Hypothalamus (tissue), 51 donors: ENCODE data around the gene CGB1.

ENCODE experiments used
- DNase-seq, 51 donors: peaks; one replicate each; lab custom pipeline; 2025; lab: John Stamatoyannopoulos, UW

Gene CGB1

DNA sequence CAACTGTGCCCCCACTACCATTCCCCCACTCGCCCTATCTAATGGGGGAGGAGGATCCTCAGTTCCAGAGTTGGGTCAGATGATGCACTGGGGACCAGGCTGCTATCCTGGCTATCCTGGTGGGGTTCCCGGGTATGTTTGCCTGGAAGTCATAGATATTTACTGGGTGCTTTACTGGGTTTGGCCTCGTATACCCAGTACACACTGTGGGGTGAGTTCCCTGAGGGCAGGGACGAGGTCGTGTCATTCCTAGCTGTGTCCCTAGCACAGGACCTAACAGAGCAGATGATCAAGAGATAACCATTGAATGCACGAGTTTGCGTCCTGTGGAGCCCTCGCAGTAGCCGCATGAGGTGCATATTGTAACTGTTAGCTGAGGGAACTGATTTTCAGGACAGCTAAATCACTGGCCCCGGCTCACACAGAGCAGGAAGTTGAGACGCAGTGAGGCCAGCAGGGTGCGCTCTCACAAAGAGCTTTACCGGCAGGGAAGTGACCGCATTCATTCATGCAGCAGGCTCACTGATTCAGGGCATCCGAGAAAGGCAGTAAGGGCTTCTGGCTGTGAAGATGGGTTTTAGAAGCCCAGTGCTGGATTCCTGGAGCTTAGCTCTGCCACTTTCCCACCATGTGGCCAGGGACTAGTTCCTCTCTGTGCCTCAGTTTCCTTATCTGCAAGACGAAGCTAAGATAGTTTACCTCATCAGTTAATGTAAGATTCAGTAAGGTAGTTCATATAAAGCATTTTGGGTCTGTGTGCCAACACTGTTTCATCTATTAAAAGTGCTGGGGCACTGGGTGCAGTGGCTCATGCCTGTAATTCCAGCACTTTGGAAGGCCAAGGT, 37.0 kb downstream of the CGB1 start:
- DNase-seq = peak in 9 of 51 donors; percentile 4 to 29 (median 11)

DNA sequence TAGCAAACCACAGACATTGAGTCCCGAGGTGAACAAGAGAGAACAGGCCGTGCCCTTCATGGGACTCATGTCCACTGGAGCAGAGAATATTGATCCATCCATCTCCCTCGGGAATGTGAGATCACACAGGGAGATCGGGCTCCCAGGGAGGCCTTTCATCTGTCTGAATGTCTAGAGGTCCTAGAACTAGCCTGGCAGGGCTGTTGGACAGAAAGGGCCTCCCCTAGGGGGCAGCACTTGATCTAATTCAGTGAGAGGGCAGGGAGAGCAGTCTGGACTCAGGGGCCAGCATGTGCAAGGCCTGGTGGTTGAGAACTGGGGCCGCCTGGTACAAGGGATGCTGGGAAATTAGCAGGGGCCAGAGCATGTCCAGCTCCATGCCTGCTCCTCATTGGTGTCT, 38.7 kb downstream of the CGB1 start:
- DNase-seq = no peak

DNA sequence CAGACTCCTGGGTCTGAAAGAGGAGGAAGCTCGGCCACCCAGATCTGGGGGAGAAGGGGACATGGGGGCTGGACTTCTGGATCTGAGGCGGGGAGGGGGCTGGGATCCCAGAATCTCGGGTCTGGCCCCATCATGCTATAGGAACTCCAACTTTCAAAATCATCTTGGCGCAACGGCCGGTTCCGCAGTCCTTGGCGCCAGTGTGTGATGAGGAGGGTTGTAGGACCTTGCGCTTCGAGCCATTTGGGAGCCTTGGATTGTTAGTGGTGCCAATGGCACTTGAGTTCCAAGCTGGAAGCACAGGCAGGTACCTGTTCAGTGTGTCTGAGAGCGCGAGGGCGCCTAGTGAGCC, 42.7 kb downstream of the CGB1 start:
- DNase-seq = no peak

DNA sequence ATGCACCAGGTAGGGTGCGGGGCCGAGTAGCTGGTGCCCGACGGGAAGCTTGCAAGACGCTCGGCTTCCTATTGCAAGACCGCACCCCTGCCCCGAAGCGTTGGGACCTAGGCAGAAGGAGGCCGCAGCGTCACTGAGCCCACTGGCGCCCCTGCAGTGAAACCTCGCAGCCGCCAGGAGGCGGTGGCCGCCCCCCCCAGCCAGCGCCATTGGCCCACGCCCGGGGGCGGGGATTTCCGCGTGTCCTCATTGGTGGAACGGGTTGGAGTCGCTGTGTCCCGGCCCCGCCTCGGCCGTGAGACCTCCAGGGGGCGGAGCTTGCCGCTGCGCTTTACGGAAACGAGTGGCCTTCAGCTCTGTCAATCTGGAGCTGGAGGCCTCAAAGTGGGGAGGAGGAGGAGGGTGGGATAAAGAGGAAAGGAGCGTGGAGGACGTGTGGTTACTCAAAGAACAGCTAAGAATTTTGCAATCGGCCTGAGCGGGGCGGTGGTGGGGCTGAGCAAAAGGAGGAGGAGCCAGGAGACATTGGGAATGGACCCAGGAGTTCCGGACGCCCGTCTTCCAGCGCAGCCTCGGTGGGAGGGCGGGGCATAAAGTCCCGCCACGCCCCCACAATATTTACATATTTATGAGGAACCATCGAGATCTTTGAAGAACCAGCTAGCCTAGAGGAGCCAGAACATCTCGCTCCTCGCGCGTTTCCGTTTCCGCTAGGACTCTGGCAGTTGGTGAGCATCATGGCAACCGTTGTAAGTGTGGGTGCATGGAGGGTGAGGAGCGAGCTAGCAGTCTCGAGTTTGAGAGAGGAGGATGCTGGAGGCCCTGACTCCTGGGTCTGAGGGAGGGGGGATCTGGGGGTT, 43.3 kb downstream of the CGB1 start, which contains the start of the genes GYS1 and RUVBL2:
Gene GYS1 (minus strand): TSS at position 135 of the 860 bp plus-strand sequence. CDS start 197 bp downstream, outside the sequence.
Gene RUVBL2 (plus strand): TSS at position 713 of the 860 bp plus-strand sequence. CDS start 25 bp downstream, at position 738.
- DNase-seq = peak; percentile 79 to 100 (median 98)

DNA sequence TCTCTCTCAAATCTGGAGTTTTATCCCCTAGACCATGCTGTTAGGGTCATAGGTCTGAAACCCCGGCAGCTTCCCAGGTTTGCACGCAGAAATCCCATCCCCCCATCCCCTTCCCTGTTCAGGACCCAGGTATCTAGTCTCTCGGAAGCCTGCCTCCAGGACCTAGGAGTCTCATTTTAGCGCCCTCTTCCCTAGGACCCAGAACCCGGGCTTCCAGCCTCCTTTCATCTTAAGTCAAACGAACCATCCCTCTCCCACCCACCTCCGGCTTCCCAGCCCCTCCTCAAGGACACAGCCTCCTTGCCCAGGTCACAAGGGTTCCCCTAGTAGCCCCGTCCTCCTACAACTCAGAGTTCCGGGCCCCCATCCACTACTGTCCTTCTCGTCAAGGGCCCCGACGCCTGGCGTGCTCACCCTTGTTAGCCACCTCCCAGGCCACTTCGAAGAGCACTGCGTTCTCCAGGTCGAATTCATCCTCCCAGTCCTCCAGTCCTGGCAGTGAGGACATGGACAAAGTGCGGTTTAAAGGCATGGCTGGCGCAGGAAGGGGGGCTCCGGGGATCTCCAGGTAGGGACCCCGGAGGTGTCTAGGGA, 44.0 kb downstream of the CGB1 start:
- DNase-seq = peak in 18 of 51 donors; percentile 11 to 72 (median 45)

DNA sequence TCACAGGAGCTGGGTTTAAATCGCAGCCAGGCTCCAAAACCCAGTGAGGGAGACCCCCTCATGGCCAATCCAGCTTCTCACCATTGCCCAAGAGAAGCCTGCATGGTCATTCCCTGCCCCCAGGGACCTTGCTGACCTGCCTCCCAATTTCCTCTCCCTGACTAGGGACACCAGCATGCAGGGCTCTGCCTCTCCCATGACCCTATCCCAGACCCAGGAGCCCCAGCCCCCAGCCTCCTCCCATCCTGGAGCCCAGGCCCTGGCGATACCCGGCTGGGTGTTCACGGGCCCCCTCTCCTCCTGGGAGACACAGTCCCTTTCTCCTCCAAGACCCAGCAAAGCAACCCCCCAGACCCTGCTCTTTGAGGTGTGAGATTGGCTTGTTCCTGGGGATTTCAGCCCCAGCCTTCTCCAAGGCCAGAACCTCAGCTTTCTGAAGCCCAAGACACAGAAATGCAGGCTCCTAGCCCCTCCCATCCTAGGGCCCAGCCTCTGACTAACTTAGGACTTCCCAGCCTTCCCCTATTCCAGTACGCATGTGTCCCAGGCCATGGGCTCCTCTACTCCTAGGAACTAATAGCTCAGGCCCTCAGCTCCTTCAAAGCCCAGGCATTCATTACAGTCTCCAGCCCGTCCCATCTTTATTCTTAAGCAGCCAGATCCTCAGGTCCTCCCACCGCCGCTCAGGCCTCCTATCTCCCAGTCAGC, 44.7 kb downstream of the CGB1 start:
- peak in 12 of 51 donors; percentile 3 to 44 (median 28) for DNase-seq

DNA sequence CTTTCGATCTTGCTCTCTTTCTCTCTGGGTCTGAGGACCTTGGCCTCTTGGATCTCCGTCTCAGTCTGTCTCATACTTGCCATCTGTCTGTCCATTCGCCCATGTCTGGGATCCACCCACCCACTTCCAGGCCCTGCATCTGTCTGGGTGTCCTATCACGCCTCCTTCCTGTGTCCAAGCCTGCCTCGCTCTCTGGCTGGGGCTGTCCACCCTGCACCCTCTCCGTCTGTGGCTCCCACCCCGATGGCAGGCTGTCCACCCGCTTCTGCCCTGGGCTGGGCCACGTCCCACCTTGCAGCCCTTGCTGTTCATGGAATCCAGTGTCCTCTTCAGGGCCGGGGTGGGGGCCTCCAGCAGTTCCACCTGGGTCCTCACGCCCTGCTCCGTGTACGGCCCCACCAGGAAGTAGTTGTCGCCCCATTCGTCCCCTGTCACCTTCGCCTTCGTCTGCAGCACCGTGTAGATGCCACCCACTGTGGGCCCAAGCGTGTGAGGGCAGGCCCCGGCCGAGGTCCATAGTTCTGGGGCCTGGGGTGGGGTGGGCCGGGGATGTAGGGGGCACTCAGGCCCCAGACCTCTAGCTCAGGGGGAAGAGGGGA, 45.6 kb downstream of the CGB1 start:
- no peak for DNase-seq

DNA sequence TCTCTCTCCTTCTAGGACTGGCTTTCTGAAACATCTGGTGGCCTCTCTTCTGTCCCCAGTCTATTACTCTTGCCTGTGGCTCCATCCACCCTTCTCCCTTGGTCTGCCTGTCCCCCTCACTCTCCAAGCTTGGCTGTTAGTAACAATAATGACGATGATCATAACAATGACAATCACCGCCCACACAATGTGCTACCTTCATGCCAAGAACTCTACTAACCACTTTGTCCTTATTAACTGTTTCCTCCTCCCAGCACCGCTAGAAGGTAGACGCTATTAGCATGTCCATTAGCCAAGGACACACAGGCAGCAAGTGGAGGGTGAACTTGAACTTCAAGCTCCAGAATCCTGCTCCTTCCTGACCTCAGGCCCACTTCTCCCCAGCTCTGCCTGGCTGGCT, 46.3 kb downstream of the CGB1 start:
- DNase-seq = no peak

DNA sequence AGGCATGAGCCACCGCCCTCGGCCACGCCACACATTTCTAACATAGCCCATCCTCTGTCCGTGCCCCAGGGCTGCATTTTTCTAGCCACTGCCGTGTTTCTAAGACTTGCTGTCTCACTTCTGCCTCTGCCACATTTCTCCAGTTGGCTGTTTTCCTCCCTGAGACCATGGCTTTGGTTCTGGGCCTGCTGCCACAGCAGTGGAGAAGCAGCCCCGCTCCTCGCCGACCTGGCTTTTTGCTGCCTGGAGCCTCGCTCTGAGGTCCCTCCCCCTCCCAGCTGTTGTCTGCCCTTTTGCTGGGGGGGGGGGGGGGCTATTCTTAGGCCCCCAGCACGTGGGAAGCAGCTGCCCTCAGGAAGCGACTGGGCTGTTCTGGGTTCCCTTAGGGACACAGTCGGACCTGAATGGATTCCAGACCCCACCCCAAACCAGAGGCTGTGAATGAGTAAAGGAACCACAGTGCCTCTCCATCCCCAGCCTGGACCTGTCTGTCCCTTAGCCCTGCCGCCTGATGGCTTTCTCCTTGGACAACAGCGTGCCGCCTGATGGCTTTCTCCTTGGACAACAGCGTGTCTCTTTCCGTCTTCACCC, 46.9 kb downstream of the CGB1 start:
- DNase-seq = peak in 21 of 51 donors; percentile 5 to 59 (median 34)

DNA sequence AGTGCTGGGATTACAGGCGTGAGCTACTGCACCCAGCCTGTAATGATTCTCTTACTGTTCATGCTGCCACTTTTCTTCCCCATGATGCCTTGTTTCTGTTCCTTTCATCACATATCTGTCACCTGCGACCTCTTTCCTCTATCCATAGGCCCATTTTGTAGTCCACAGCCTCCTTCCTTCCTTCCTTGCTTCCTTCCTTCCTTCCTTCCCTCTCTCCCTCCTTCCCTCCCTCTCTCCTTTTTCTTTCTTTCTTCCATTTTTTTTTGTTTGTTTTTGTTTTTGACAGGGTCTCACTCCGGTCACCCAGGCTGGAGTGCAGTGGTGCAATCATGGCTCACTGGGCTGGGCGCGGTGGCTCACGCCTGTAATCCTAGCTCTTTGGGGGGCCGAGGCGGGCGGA, 47.8 kb downstream of the CGB1 start:
- DNase-seq = no peak

DNA sequence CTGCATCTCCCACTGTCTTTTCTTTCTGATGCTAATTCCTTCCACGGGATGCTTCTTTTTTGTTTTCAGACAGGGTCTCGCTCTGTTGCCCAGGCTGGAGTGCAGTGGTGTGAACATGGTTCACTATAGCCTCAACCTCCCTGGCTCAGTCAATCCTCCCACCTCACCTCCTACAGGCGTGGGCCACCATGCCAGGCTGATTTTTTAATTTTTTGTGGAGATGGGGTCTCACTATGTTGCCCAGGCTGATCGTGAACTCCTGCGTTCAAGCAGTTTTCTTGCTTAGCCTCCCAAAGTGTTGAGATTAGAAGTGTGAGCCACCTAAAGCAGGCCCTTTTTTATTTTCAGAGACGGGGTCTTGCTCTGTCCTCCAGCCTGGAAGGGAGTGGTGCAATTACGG, 48.4 kb downstream of the CGB1 start:
- DNase-seq = no peak

DNA sequence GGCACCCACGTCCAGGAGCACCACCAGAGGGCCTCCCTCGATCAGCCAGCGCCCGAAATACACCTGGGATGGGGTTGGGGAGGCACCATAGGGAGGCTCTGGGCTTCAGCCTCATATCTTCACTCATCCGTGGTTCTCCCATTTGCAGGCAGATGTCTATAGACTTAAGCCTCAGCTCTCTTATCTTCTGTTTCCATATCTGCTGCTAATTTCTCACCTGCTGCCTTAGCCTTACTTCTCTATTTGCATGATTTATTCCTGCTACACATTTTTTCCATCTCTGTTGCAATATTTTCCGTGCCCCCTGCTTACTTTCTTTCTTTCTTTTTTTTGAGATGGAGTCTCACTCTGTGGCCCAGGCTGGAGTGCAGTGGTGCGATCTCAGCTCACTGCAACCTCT, 49.4 kb downstream of the CGB1 start:
- no peak for DNase-seq

DNA sequence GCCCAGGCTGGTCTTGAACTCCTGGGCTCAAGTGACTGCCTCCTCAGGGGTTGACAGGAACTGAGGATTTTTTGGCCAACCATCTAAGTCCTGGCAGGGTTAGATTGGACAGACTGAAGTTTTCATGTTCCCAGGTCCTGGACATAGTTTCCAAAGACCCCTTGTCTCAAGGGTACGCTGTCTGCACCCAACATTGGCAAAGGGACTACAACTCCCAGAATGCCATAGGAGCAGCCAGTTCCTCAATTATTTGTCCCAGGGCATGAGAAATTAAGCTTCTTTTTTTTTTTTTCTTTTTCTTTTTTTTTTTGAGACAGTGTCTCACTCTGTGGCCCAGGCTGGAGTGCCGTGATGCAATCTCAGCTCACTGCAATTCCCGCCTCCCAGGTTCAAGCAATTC, 50.5 kb downstream of the CGB1 start:
- no peak for DNase-seq

DNA sequence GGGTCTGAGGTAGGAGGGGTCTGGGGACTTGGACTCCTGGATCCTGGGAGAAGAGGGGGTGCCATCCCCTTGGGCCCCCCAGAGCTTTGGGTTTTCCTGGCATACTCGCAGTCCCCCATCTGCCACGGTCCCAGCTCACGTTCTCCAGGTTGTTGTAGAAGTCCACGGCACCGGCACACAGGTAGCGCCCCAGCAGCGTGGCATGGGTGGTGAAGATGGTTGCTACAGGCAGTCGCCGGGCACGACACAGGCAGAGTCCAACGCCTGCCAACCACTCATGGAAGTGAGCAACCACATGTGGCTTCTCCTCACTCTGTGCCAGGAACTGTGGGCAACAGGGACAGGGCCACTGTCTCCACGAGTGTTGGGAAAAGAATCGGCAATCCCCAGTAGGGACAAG, 51.0 kb downstream of the CGB1 start:
- no peak for DNase-seq
